ENCODE data around the gene ZNF77. TPM values are rescaled to one million over a fixed set of nuclear protein-coding genes. Genes with fewer than 3 reads are reported as not detected.

The ZNF77 gene
- total and polyA plus RNA-seq, 8 donors = 0.29 to 65.3 (median 4.2) TPM

- TF ChIP-seq EP300 (IDR thresholded peaks at IDR 0.05) (no peak), POLR2AphosphoS5 (IDR thresholded peaks at IDR 0.05) (no peak), POLR2A (IDR thresholded peaks at IDR 0.05) (no peak), CTCF (IDR thresholded peaks at IDR 0.05) (no peak)
- Histone ChIP-seq H3K4me3 (peak overlapping the region; percentile 47 to 54 (median 51)), H3K36me3 (no peaks in the 10 kb centered on the region), H3K27me3 (no peaks in the 10 kb centered on the region), H3K4me1 (peaks cover 17 to 61% (median 45%) of the 10 kb centered on the region in 4 donors), H3K27ac (peak overlapping the region in 3 of 5 donors; percentile 48 to 68 (median 49)), H3K9me3 (no peaks in the 10 kb centered on the region)
- intact Hi-C loops (cut with DNase I; ENCODE audit: low total_unique reads) = no loop called here
- DNase-seq = no peak
- 10 to 12% (median 11%) methylated on average over 15 of the region's 15 CpGs for WGBS, 5 donors
Measured at GRCh38 chr19:2976609-2977000, 31.8 kb upstream of the ZNF77 start.

GRCh38 chr19:2974342-2975041 is 29.7 kb upstream of the ZNF77 start:
- H3K4me3 ChIP-seq = no peak overlapping the region
- no peaks in the 10 kb centered on the region for H3K27me3 ChIP-seq
- H3K36me3 ChIP-seq = no peaks in the 10 kb centered on the region
- WGBS, 5 donors = 29 to 37% (median 33%) methylated on average over 14 of the region's 14 CpGs
- intact Hi-C loops (cut with DNase I; ENCODE audit: low total_unique reads) = no loop called here
- TF ChIP-seq EP300 (IDR thresholded peaks at IDR 0.05) (no peak), POLR2A (IDR thresholded peaks at IDR 0.05) (no peak), POLR2AphosphoS5 (IDR thresholded peaks at IDR 0.05) (no peak), CTCF (IDR thresholded peaks at IDR 0.05) (no peak)
- H3K9me3 ChIP-seq = no peaks in the 10 kb centered on the region
- peaks cover 18 to 75% (median 50%) of the 10 kb centered on the region in 4 donors for H3K4me1 ChIP-seq
- peak overlapping the region in 4 of 5 donors; percentile 42 to 78 (median 62) for H3K27ac ChIP-seq
- DNase-seq = no peak

- intact Hi-C loops (cut with DNase I; ENCODE audit: low total_unique reads) = no loop called here
- Histone ChIP-seq H3K9me3 (no peaks in the 10 kb centered on the region), H3K36me3 (no peaks in the 10 kb centered on the region), H3K4me1 (peaks cover 30 to 85% (median 62%) of the 10 kb centered on the region in 4 donors), H3K4me3 (no peak overlapping the region), H3K27ac (peak overlapping the region in 4 of 5 donors; percentile 42 to 78 (median 73)), H3K27me3 (no peaks in the 10 kb centered on the region)
- DNase-seq = no peak
- WGBS, 5 donors = 55 to 73% (median 67%) methylated on average over 8 of the region's 8 CpGs
- no peak for TF ChIP-seq POLR2A (IDR thresholded peaks at IDR 0.05)
- peak in 1 of 3 donors; percentile 32 for TF ChIP-seq POLR2AphosphoS5 (IDR thresholded peaks at IDR 0.05)
Measured at GRCh38 chr19:2973229-2973628, 28.5 kb upstream of the ZNF77 start.

- TF ChIP-seq EP300 (IDR thresholded peaks at IDR 0.05) (no peak), POLR2AphosphoS5 (IDR thresholded peaks at IDR 0.05) (peak in 1 of 3 donors; percentile 17)
- no peak for DNase-seq
- no peaks in the 10 kb centered on the region for H3K27me3 ChIP-seq
- intact Hi-C loops (cut with DNase I; ENCODE audit: low total_unique reads) = no loop called here
- peak overlapping the region in 4 of 5 donors; percentile 61 to 78 (median 73) for H3K27ac ChIP-seq
- H3K36me3 ChIP-seq = no peaks in the 10 kb centered on the region
- H3K4me3 ChIP-seq = no peak overlapping the region
- no peaks in the 10 kb centered on the region for H3K9me3 ChIP-seq
- WGBS, 5 donors = 77 to 86% (median 79%) methylated on average over 9 of the region's 9 CpGs
- H3K4me1 ChIP-seq = peaks cover 15 to 58% (median 36%) of the 10 kb centered on the region in 4 donors
Measured at GRCh38 chr19:2970201-2970835, 25.5 kb upstream of the ZNF77 start.

GRCh38 chr19:2969104-2969504 is 24.3 kb upstream of the ZNF77 start:
- Histone ChIP-seq H3K4me3 (no peak overlapping the region), H3K27ac (peak overlapping the region; percentile 27 to 81 (median 59)), H3K4me1 (peaks cover 15 to 46% (median 28%) of the 10 kb centered on the region in 4 donors), H3K9me3 (no peaks in the 10 kb centered on the region), H3K27me3 (no peaks in the 10 kb centered on the region), H3K36me3 (no peaks in the 10 kb centered on the region)
- 3 to 17% (median 7%) methylated on average over 5 of the region's 5 CpGs for WGBS, 5 donors
- DNase-seq = peak; percentile 58 to 92
- intact Hi-C loops (cut with DNase I; ENCODE audit: low total_unique reads) = no loop called here
- TF ChIP-seq EP300 (IDR thresholded peaks at IDR 0.05) = no peak
- TF ChIP-seq POLR2A (IDR thresholded peaks at IDR 0.05) = no peak
- TF ChIP-seq CTCF (IDR thresholded peaks at IDR 0.05) = no peak
- TF ChIP-seq POLR2AphosphoS5 (IDR thresholded peaks at IDR 0.05) = no peak
